IMR-90 (cell line): ENCODE measurements around the gene MAPKAP1. TPM values are rescaled to one million over a fixed set of nuclear protein-coding genes. Genes with fewer than 3 reads are reported as not detected.

Source experiments
- ATAC-seq: fragments of 200-7000 bp; cut with Tn5 transposase; 2 replicates; pipeline ENCODE4 v1.9.1; 2020; ENCODE audit warnings: low read depth, mild to moderate bottlenecking, moderate library complexity
- BruUV-seq: library from RNA; stranded (reverse); fragments of 400-500 nt; replicated peaks from 2 replicates; lab custom pipeline; 2021; lab: Mats Ljungman, UMichigan
- CTCF ChIA-PET: fragments of 300-600 bp; formaldehyde crosslinking; extraction: SDS; loops from one replicate; lab custom pipeline; 2021; ENCODE audit warnings: antibody characterized with exemption; lab: Yijun Ruan, JAX
- POLR2A ChIA-PET: fragments of 300-600 bp; sonication (Branson Sonifier 250); formaldehyde crosslinking; loops from one replicate; lab custom pipeline; 2022; ENCODE audit warnings: antibody characterized with exemption; ENCODE audit not compliant: unreplicated experiment; lab: Charles Lee
- DNase-seq: peaks from one replicate; pipeline ENCODE4 v3.0.0; 2013
- H2AFZ ChIP-seq: replicated peaks from 2 replicates; pipeline ENCODE3; 2013; ENCODE audit warnings: low read length, mild to moderate bottlenecking; ENCODE audit not compliant: poor library complexity
- H2AK5ac ChIP-seq: 2 replicates; pipeline ENCODE4 v1.6.1; 2013; ENCODE audit warnings: low read depth, low read length, inconsistent platforms
- H2AK9ac ChIP-seq: replicated peaks from 2 replicates; pipeline ENCODE3; 2013; ENCODE audit warnings: mild to moderate bottlenecking, low read depth, low read length, moderate library complexity; ENCODE audit not compliant: poor library complexity
- H2BK120ac ChIP-seq: 2 replicates; pipeline ENCODE4 v1.6.1; 2013; ENCODE audit warnings: low read depth, low read length, inconsistent platforms
- H2BK15ac ChIP-seq: 3 replicates; pipeline ENCODE4 v1.6.1; 2013; ENCODE audit warnings: low read depth, low read length, inconsistent platforms
- H2BK20ac ChIP-seq: 2 replicates; pipeline ENCODE4 v1.6.1; 2013; ENCODE audit warnings: low read depth, mild to moderate bottlenecking, inconsistent platforms, low read length, moderate library complexity
- H2BK5ac ChIP-seq: 2 replicates; pipeline ENCODE4 v1.6.1; 2013; ENCODE audit warnings: mild to moderate bottlenecking, low read depth, low read length, inconsistent platforms; ENCODE audit not compliant: poor library complexity, severe bottlenecking
- H3K14ac ChIP-seq: replicated peaks from 2 replicates; pipeline ENCODE4 v1.6.1; 2013; ENCODE audit warnings: low read depth, low read length, inconsistent platforms
- H3K18ac ChIP-seq: 2 replicates; pipeline ENCODE4 v1.6.1; 2013; ENCODE audit warnings: low read depth, low read length, control low read depth
- H3K23ac ChIP-seq: 2 replicates; pipeline ENCODE4 v1.6.1; 2013; ENCODE audit warnings: low read depth, low read length, inconsistent platforms
- H3K27ac ChIP-seq: 2 replicates; pipeline ENCODE4 v1.5.1; 2013; ENCODE audit warnings: mild to moderate bottlenecking, control low read depth, low read length; ENCODE audit not compliant: insufficient read depth
- H3K27me3 ChIP-seq: 2 replicates; pipeline ENCODE4 v1.6.1; 2013; ENCODE audit warnings: low read length; ENCODE audit not compliant: control insufficient read depth, insufficient read depth
- H3K36me3 ChIP-seq: 2 replicates; pipeline ENCODE4 v1.6.1; 2013; ENCODE audit warnings: low read length, mixed read lengths; ENCODE audit not compliant: control insufficient read depth, insufficient read depth
- H3K4ac ChIP-seq: 2 replicates; pipeline ENCODE4 v1.6.1; 2013; ENCODE audit warnings: low read depth, low read length, inconsistent platforms
- H3K4me1 ChIP-seq: 2 replicates; pipeline ENCODE4 v1.6.1; 2013; ENCODE audit warnings: low read length, mixed read lengths; ENCODE audit not compliant: control insufficient read depth, insufficient read depth
- H3K4me2 ChIP-seq: 2 replicates; pipeline ENCODE4 v1.6.1; 2013; ENCODE audit warnings: low read depth, mild to moderate bottlenecking, control low read depth, low read length, moderate library complexity
- H3K4me3 ChIP-seq: 2 replicates; pipeline ENCODE4 v1.5.1; 2013; ENCODE audit warnings: low read depth, mild to moderate bottlenecking, control low read depth, low read length, moderate library complexity; ENCODE audit not compliant: insufficient read depth
- H3K56ac ChIP-seq: 2 replicates; pipeline ENCODE4 v1.6.1; 2013; ENCODE audit warnings: low read length, inconsistent platforms; ENCODE audit not compliant: insufficient read depth; ENCODE audit errors: extremely low read depth
- H3K79me1 ChIP-seq, 2 experiments: 2 replicates each; pipeline ENCODE4 v1.6.1; 2013; ENCODE audit warnings: low read length in 2 of 2, inconsistent platforms in 1 of 2, low read depth in 1 of 2
- H3K9ac ChIP-seq: 2 replicates; pipeline ENCODE4 v1.6.1; 2013; ENCODE audit warnings: low read depth, low read length, control low read depth
- H3K9me1 ChIP-seq: 2 replicates; pipeline ENCODE4 v1.6.1; 2013; ENCODE audit warnings: low read length, inconsistent platforms; ENCODE audit not compliant: insufficient read depth
- H3K9me3 ChIP-seq: 2 replicates; pipeline ENCODE4 v1.6.1; 2013; ENCODE audit warnings: low read length; ENCODE audit not compliant: control insufficient read depth, insufficient read depth
- H4K20me1 ChIP-seq: 2 replicates; pipeline ENCODE4 v1.6.1; 2013; ENCODE audit warnings: low read length, inconsistent platforms; ENCODE audit not compliant: insufficient read depth
- H4K5ac ChIP-seq: 2 replicates; pipeline ENCODE4 v1.6.1; 2013; ENCODE audit warnings: mild to moderate bottlenecking, low read depth, low read length, control low read depth
- H4K8ac ChIP-seq, 2 experiments: 2 replicates each; pipeline ENCODE4 v1.6.1; 2013; ENCODE audit warnings: low read depth in 2 of 2, low read length in 2 of 2, control low read depth in 1 of 2, inconsistent platforms in 1 of 2
- H4K91ac ChIP-seq: 2 replicates; pipeline ENCODE4 v1.6.1; 2013; ENCODE audit warnings: low read depth, low read length, inconsistent platforms; ENCODE audit not compliant: insufficient read depth
- BHLHE40 ChIP-seq: fragments of 150-350 bp; IDR thresholded peaks from 2 replicates; pipeline ENCODE4 v1.6.1; 2016; ENCODE audit warnings: mild to moderate bottlenecking, low read depth, low read length
- SMC3 ChIP-seq: fragments of 150-350 bp; IDR thresholded peaks from 2 replicates; pipeline ENCODE4 v1.6.1; 2016; ENCODE audit warnings: low read depth, mild to moderate bottlenecking, antibody characterized with exemption, low read length, moderate library complexity
- WGBS, 2 experiments: methylation state at CpG; one replicate each; pipeline versions ENCODE4 v1.1.5 to v1.1.7; 2013; ENCODE audit warnings: missing lambda C conversion rate in 2 of 2; ENCODE audit not compliant: insufficient read length in 1 of 2; ENCODE audit errors: extremely low coverage in 2 of 2; 5-methylcytosine and 5-hydroxymethylcytosine counted together
- dilution Hi-C: fragments of 300-500 bp; cut with HindIII; formaldehyde crosslinking; loops from one replicate; pipeline ENCODE4 v1.14.3; 2018; ENCODE audit warnings: low sequenced_read_pairs; ENCODE audit not compliant: unreplicated experiment
- in situ Hi-C: fragments of 300-500 bp; cut with MboI; formaldehyde crosslinking; loops from 3 replicates; pipeline ENCODE4 v1.14.3; 2019; ENCODE audit warnings: low sequenced_read_pairs, inconsistent platforms, mixed read lengths
- intact Hi-C: fragments of 100-400 bp; cut with micrococcal nuclease; formaldehyde crosslinking; loops from 2 replicates; pipeline ENCODE4 v1.10.0; 2022
- polyA plus RNA-seq, 3 experiments: library from polyadenylated mRNA; depleted of rRNA; stranded (reverse); fragments of >200 nt; gene quantifications; 2 replicates each; pipeline ENCODE4 v1.2.3, GENCODE V29; 2012; ENCODE audit warnings: low replicate concordance in 1 of 3
- total RNA-seq: library from RNA; depleted of rRNA; stranded (reverse); fragments of >200 nt; gene quantifications from 2 replicates; pipeline ENCODE4 v1.2.3, GENCODE V29; 2012
- TF ChIP-seq, protein P1 (sequence below): conservative IDR thresholded peaks from 2 replicates; pipeline ENCODE4 v1.5.1; 2012; ENCODE audit warnings: mild to moderate bottlenecking, low read depth, low read length, improper control_type of control experiment

The MAPKAP1 gene
- total and polyA plus RNA-seq, 2 of the 4 experiments (the other 2 are of a cell fraction) = 87.2 to 158 TPM

DNA sequence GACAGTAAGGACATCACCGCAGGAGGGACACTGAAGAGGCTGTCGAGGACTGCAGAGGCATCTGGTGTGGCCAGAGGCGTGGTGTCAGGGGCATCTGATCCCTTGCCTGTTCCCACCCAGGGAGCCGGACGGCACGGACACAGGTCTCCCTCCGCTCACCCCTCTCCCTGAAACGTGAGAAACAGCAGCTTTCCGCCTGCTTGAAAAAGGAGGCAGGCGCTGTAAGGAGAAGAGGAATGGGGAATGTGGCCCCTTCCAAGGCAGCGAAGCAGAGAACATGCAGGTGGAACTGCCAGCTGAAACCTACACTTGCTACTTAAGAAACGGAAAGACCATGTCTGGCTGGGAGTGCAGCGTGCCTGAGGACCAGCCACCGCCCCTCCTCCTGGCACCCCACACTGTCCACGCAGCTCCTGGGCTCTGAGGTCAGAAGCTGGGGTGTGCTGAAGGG, 269.2 kb downstream of the MAPKAP1 start (continued):
- TF ChIP-seq, protein P1, sequence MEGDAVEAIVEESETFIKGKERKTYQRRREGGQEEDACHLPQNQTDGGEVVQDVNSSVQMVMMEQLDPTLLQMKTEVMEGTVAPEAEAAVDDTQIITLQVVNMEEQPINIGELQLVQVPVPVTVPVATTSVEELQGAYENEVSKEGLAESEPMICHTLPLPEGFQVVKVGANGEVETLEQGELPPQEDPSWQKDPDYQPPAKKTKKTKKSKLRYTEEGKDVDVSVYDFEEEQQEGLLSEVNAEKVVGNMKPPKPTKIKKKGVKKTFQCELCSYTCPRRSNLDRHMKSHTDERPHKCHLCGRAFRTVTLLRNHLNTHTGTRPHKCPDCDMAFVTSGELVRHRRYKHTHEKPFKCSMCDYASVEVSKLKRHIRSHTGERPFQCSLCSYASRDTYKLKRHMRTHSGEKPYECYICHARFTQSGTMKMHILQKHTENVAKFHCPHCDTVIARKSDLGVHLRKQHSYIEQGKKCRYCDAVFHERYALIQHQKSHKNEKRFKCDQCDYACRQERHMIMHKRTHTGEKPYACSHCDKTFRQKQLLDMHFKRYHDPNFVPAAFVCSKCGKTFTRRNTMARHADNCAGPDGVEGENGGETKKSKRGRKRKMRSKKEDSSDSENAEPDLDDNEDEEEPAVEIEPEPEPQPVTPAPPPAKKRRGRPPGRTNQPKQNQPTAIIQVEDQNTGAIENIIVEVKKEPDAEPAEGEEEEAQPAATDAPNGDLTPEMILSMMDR = no peak

DNA sequence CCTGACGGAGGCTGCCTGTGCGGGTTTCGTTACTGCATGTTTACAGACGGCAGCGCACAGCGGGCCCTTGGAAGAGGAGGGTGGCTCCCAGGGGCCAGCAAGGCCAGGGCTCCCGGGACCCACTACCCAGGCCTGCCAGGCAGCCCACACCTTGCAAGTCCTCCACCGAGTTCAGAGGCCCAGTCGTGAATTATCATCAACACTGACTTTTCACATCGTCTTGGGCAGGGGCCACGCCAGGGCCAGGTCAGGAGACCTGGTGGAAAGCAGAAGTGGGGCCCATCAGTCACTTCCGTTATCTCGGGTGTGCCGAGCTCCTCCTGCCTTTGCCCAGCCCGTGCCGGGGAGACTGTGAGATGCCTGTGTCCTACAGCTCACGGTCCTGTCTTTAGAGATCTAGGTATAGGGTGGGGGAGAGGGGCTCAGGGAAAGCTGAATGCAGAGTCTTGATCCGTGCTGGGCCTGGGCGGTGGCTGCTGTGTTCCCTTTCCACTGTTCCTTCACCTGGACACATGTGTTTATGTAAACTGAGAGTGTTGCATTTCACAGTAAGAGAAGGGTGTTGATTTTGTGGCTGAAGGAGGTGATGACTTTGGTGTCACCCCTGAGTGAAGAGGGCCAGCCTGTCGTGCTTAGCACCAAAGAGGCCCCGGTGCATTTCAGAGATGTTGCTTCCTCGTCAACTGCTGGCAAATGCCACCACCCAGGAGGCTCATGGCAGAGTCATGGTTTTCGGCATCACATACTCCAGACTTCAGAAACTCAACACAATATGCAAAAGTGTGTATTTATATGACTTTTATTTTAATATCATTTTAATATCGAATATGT, 270.2 kb downstream of the MAPKAP1 start:
- Histone ChIP-seq H3K27ac (no peak overlapping the region), H3K14ac (no peak overlapping the region), H2BK20ac (no peak overlapping the region), H3K23ac (no peak overlapping the region), H3K27me3 (no peaks in the 10 kb centered on the region), H3K4me1 (no peaks in the 10 kb centered on the region), H3K4me2 (no peak overlapping the region), H3K36me3 (peaks cover 13% of the 10 kb centered on the region; the same call in 1 of the 2 replicates), H2BK15ac (no peak overlapping the region), H2BK5ac (no peak overlapping the region), H2AFZ (no peak overlapping the region), H3K18ac (no peak overlapping the region), H4K20me1 (no peaks in the 10 kb centered on the region), H4K91ac (no peak overlapping the region), H4K5ac (no peak overlapping the region), H3K9ac (no peak overlapping the region), H3K9me1 (no peaks in the 10 kb centered on the region), H2BK120ac (no peak overlapping the region), H3K4ac (no peak overlapping the region), H2AK9ac (no peak overlapping the region), H3K79me1 (no peaks in the 10 kb centered on the region), H3K4me3 (no peak overlapping the region), H3K56ac (no peak overlapping the region), H2AK5ac (no peak overlapping the region), H4K8ac (no peak overlapping the region), H3K9me3 (no peaks in the 10 kb centered on the region)
- CTCF ChIA-PET = no interaction called here
- no TSS peak for BruUV-seq
- dilution Hi-C loops = no loop called here
- POLR2A ChIA-PET = no interaction called here
- intact Hi-C loops = no loop called here
- no peak for ATAC-seq
- TF ChIP-seq BHLHE40 (no peak), SMC3 (no peak)
- in situ Hi-C loops = no loop called here
- no peak for DNase-seq
- 88% methylated on average over 17 of the region's 24 CpGs; no CpG with 5 or more reads in 1 of the 2 experiments for WGBS, 2 experiments
